OCI-LY1 (cell line): Measurements from ENCODE around the gene BIN2.

Experiments
- H2AFZ ChIP-seq: fragments of 200-600 bp; sonication (generic), shearing (Covaris generic); 2 replicates; pipeline ENCODE4 v1.6.0; 2014; ENCODE audit warnings: antibody characterized with exemption, mild to moderate bottlenecking, low read length
- H3F3A ChIP-seq: fragments of 200-600 bp; sonication (generic), shearing (Covaris generic); 2 replicates; pipeline ENCODE4 v1.6.0; 2014; ENCODE audit warnings: mild to moderate bottlenecking, antibody characterized with exemption, low read length, moderate library complexity; ENCODE audit not compliant: insufficient read depth
- H3K27ac ChIP-seq: fragments of 200-600 bp; sonication (generic); 2 replicates; pipeline ENCODE4 v1.5.1; 2014; ENCODE audit warnings: low read length, mixed run types, mild to moderate bottlenecking, low read depth; ENCODE audit not compliant: poor library complexity, severe bottlenecking
- H3K27me3 ChIP-seq: fragments of 200-600 bp; sonication (generic); 2 replicates; pipeline ENCODE4 v1.6.0; 2014; ENCODE audit warnings: antibody characterized with exemption, mild to moderate bottlenecking, low read length, moderate library complexity; ENCODE audit not compliant: insufficient read depth
- H3K36me3 ChIP-seq: fragments of 200-600 bp; sonication (generic); 2 replicates; pipeline ENCODE4 v1.6.1; 2014; ENCODE audit warnings: mild to moderate bottlenecking, antibody characterized with exemption, low read length, moderate library complexity, mixed read lengths; ENCODE audit not compliant: insufficient read depth
- H3K4me1 ChIP-seq: fragments of 200-600 bp; sonication (generic); 2 replicates; pipeline ENCODE4 v1.5.1; 2014; ENCODE audit warnings: mild to moderate bottlenecking, low read length, moderate library complexity; ENCODE audit not compliant: insufficient read depth, severe bottlenecking
- H3K4me2 ChIP-seq: fragments of 200-600 bp; sonication (generic), shearing (Covaris generic); 2 replicates; pipeline ENCODE4 v1.6.1; 2014; ENCODE audit warnings: low read length
- H3K4me3 ChIP-seq: fragments of 200-600 bp; sonication (generic); 2 replicates; pipeline ENCODE4 v1.5.1; 2014; ENCODE audit warnings: low read length, low read depth, mild to moderate bottlenecking, mixed read lengths; ENCODE audit not compliant: poor library complexity, severe bottlenecking
- H3K79me2 ChIP-seq: fragments of 200-600 bp; shearing (Covaris generic); 2 replicates; pipeline ENCODE4 v1.6.1; 2016; ENCODE audit warnings: mixed run types, low read length, mixed read lengths; ENCODE audit not compliant: insufficient read depth
- H3K9ac ChIP-seq: fragments of 200-600 bp; sonication (generic), shearing (Covaris generic); 2 replicates; pipeline ENCODE4 v1.6.1; 2014; ENCODE audit warnings: mild to moderate bottlenecking, low read length, mixed read lengths
- H3K9me2 ChIP-seq: fragments of 200-600 bp; sonication (generic), shearing (Covaris generic); 2 replicates; pipeline ENCODE4 v1.6.1; 2014; ENCODE audit warnings: low read depth, mild to moderate bottlenecking, low read length, mixed read lengths
- H3K9me3 ChIP-seq: fragments of 200-600 bp; shearing (Covaris generic); 2 replicates; pipeline ENCODE4 v1.6.1; 2014; ENCODE audit warnings: low read length, mixed read lengths
- H4K20me1 ChIP-seq: fragments of 200-600 bp; sonication (generic), shearing (Covaris generic); 2 replicates; pipeline ENCODE4 v1.6.0; 2016; ENCODE audit warnings: mild to moderate bottlenecking, low read length; ENCODE audit not compliant: insufficient read depth
- EZH2 ChIP-seq: fragments of 200-600 bp; sonication (generic), shearing (Covaris generic); IDR thresholded peaks from 2 replicates; pipeline ENCODE4 v1.8.0; 2017; ENCODE audit warnings: borderline replicate concordance, mixed run types, mild to moderate bottlenecking, antibody characterized with exemption, low read length, moderate library complexity, mixed read lengths
- TF ChIP-seq, protein P1 (sequence below): fragments of 200-600 bp; sonication (generic), shearing (Covaris generic); IDR thresholded peaks from 2 replicates; pipeline ENCODE4 v1.5.1; 2017; ENCODE audit warnings: mild to moderate bottlenecking, antibody characterized with exemption, low read length, moderate library complexity, mixed read lengths

BIN2 gene

DNA sequence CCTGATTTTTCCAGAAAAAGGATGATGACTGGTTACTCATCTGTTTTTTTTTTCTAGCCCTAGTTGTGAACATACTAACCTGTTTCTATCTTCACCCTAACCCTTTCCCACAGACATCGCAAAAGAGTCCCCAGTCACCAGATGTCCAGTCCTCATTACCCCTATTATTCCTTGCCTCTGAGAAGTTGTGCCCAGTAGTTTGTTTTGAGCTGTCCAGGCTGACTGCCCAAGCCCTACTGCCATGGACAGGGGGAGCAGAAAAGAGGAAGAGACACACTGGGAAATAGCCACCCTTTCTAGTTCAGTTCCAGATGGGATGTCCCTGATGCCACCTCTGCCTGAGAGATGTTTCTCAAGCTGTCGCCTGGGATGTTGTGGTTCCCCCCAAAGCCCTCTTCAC, 36.3 kb upstream of the BIN2 start:
- H3K27me3 ChIP-seq = no peaks in the 10 kb centered on the region
- no peak overlapping the region for H2AFZ ChIP-seq

DNA sequence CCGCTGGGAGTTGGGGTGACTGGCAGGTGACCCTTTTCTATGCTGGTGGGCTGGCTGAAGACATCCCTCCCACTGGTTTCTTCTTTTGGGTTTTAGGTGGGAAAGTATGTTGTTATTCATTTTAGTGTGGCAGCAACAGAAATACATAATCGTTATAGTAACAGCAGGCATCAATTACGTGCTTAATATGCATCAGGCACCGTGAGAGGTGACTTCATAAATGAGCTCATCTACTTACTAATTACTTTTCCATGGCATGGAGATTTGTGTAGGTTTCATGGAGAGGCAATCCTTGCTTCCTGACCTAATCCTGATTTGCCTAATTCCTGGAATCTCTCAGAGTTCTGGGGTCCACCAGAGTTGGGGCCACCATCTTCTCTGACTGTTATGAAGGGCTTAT, 35.9 kb upstream of the BIN2 start:
- no peaks in the 10 kb centered on the region for H3F3A ChIP-seq
- H3K27ac ChIP-seq = no peak overlapping the region
- no peaks in the 10 kb centered on the region for H4K20me1 ChIP-seq
- H3K27me3 ChIP-seq = no peaks in the 10 kb centered on the region
- no peaks in the 10 kb centered on the region for H3K36me3 ChIP-seq
- no peaks in the 10 kb centered on the region for H3K9me3 ChIP-seq
- H3K4me3 ChIP-seq = no peak overlapping the region
- H3K4me2 ChIP-seq = no peak overlapping the region
- no peak overlapping the region for H2AFZ ChIP-seq
- no peak overlapping the region for H3K9ac ChIP-seq
- no peaks in the 10 kb centered on the region for H3K9me2 ChIP-seq
- TF ChIP-seq, protein P1, sequence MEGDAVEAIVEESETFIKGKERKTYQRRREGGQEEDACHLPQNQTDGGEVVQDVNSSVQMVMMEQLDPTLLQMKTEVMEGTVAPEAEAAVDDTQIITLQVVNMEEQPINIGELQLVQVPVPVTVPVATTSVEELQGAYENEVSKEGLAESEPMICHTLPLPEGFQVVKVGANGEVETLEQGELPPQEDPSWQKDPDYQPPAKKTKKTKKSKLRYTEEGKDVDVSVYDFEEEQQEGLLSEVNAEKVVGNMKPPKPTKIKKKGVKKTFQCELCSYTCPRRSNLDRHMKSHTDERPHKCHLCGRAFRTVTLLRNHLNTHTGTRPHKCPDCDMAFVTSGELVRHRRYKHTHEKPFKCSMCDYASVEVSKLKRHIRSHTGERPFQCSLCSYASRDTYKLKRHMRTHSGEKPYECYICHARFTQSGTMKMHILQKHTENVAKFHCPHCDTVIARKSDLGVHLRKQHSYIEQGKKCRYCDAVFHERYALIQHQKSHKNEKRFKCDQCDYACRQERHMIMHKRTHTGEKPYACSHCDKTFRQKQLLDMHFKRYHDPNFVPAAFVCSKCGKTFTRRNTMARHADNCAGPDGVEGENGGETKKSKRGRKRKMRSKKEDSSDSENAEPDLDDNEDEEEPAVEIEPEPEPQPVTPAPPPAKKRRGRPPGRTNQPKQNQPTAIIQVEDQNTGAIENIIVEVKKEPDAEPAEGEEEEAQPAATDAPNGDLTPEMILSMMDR = no peak
- TF ChIP-seq EZH2 = no peak
- H3K4me1 ChIP-seq = peaks cover 7% of the 10 kb centered on the region
- no peaks in the 10 kb centered on the region for H3K79me2 ChIP-seq

More for the DNA sequence above, 36.3 kb upstream of the BIN2 start:
- H3K9ac ChIP-seq = no peak overlapping the region
- TF ChIP-seq EZH2 = no peak
- TF ChIP-seq, protein P1 = no peak
- H3K79me2 ChIP-seq = no peaks in the 10 kb centered on the region
- no peaks in the 10 kb centered on the region for H3K36me3 ChIP-seq
- no peaks in the 10 kb centered on the region for H3K9me3 ChIP-seq
- no peak overlapping the region for H3K4me2 ChIP-seq
- no peak overlapping the region for H3K4me3 ChIP-seq
- H3F3A ChIP-seq = no peaks in the 10 kb centered on the region
- peaks cover 7% of the 10 kb centered on the region for H3K4me1 ChIP-seq
- no peaks in the 10 kb centered on the region for H4K20me1 ChIP-seq
- no peaks in the 10 kb centered on the region for H3K9me2 ChIP-seq
- H3K27ac ChIP-seq = no peak overlapping the region

DNA sequence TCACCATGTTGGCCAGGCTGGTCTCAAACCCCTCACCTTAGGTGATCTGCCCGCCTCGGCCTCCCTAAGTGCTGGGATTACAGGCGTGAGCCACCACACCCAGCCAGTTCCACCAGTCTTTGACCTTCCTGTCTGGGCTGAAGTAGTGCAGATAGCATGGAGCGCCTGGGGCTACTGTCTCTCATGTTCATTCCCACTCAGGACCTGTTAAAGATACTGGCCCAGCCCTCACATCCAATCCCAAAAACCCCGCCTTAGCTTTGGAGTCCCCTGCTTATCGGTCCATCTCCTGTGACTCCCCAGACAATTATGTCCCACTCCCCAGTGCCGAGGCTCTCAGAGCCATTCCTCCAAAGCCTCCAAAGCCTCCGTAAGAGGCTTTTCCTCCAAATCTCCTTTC, 34.5 kb upstream of the BIN2 start:
- peaks cover 7% of the 10 kb centered on the region for H3K4me1 ChIP-seq
- H3K27ac ChIP-seq = no peak overlapping the region
- no peak overlapping the region for H3K4me3 ChIP-seq
- no peaks in the 10 kb centered on the region for H3K36me3 ChIP-seq
- H3K9me2 ChIP-seq = no peaks in the 10 kb centered on the region
- H3K4me2 ChIP-seq = no peak overlapping the region
- TF ChIP-seq, protein P1 = no peak
- TF ChIP-seq EZH2 = no peak
- H4K20me1 ChIP-seq = no peaks in the 10 kb centered on the region
- H2AFZ ChIP-seq = no peak overlapping the region
- H3K9me3 ChIP-seq = no peaks in the 10 kb centered on the region
- H3K79me2 ChIP-seq = no peaks in the 10 kb centered on the region
- H3K9ac ChIP-seq = no peak overlapping the region
- H3F3A ChIP-seq = no peaks in the 10 kb centered on the region
- no peaks in the 10 kb centered on the region for H3K27me3 ChIP-seq
